Measurements from ENCODE around the gene HES2. TPM values are rescaled to one million over a fixed set of nuclear protein-coding genes. Genes with fewer than 3 reads are reported as not detected.

HES2 gene
- total RNA-seq, 1 donor from 2014 or later: 116 TPM

GRCh38 chr1:6419397-6419803 lies 319 bp downstream of the HES2 start:
- peaks cover 6% of the 10 kb centered on the region for H3K36me3 ChIP-seq (ENCODE audit: control insufficient read depth, insufficient read depth, low read length)
- TF ChIP-seq CTCF (IDR thresholded peaks at IDR 0.05; ENCODE audit: insufficient read depth, low read length, severe bottlenecking): no peak
- FAIRE-seq (no peak), DNase-seq (ENCODE audit: low read depth) (no peak)
- no peaks in the 10 kb centered on the region for H3K27me3 ChIP-seq (ENCODE audit: control insufficient read depth, insufficient read depth, low read length)
- H3K4me3 ChIP-seq (ENCODE audit: low read depth, low read length): peak overlapping the region; percentile 54

- no peak for TF ChIP-seq CTCF (IDR thresholded peaks at IDR 0.05; ENCODE audit: insufficient read depth, low read length, severe bottlenecking)
- no peaks in the 10 kb centered on the region for H3K27me3 ChIP-seq (ENCODE audit: control insufficient read depth, insufficient read depth, low read length)
- no peak for FAIRE-seq
Measured at GRCh38 chr1:6418668-6419396, 887 bp downstream of the HES2 start.

GRCh38 chr1:6417961-6418667 lies 1.6 kb downstream of the HES2 start:
- DNase-seq (ENCODE audit: low read depth): no peak
- peaks cover 6% of the 10 kb centered on the region for H3K36me3 ChIP-seq (ENCODE audit: control insufficient read depth, insufficient read depth, low read length)
- H3K27me3 ChIP-seq (ENCODE audit: control insufficient read depth, insufficient read depth, low read length): no peaks in the 10 kb centered on the region
- FAIRE-seq: no peak
- peak overlapping the region; percentile 54 for H3K4me3 ChIP-seq (ENCODE audit: low read depth, low read length)
- no peak for TF ChIP-seq CTCF (IDR thresholded peaks at IDR 0.05; ENCODE audit: insufficient read depth, low read length, severe bottlenecking)

More at GRCh38 chr1:6418668-6419396, 887 bp downstream of the HES2 start:
- DNase-seq (ENCODE audit: low read depth): no peak
- H3K36me3 ChIP-seq (ENCODE audit: control insufficient read depth, insufficient read depth, low read length): peaks cover 6% of the 10 kb centered on the region
- H3K4me3 ChIP-seq (ENCODE audit: low read depth, low read length): peak overlapping the region; percentile 54

- TF ChIP-seq CTCF (IDR thresholded peaks at IDR 0.05; ENCODE audit: insufficient read depth, low read length, severe bottlenecking): no peak
- FAIRE-seq: peak; percentile 81
- Histone ChIP-seq H3K4me3 (ENCODE audit: low read depth, low read length) (no peak overlapping the region), H3K36me3 (ENCODE audit: control insufficient read depth, insufficient read depth, low read length) (peaks cover 6% of the 10 kb centered on the region), H3K27me3 (ENCODE audit: control insufficient read depth, insufficient read depth, low read length) (no peaks in the 10 kb centered on the region)
- no peak for DNase-seq (ENCODE audit: low read depth)
Measured at GRCh38 chr1:6416906-6417305, 2.8 kb downstream of the HES2 start.

GRCh38 chr1:6416295-6416656 lies 3.4 kb downstream of the HES2 start:
- peaks cover 6% of the 10 kb centered on the region for H3K36me3 ChIP-seq (ENCODE audit: control insufficient read depth, insufficient read depth, low read length)
- DNase-seq (ENCODE audit: low read depth) (no peak), FAIRE-seq (no peak)
- H3K27me3 ChIP-seq (ENCODE audit: control insufficient read depth, insufficient read depth, low read length): no peaks in the 10 kb centered on the region
- no peak for TF ChIP-seq CTCF (IDR thresholded peaks at IDR 0.05; ENCODE audit: insufficient read depth, low read length, severe bottlenecking)
- no peak overlapping the region for H3K4me3 ChIP-seq (ENCODE audit: low read depth, low read length)

All from bronchial epithelial cell (primary cell).